ENCODE results near the gene GINS3.

The GINS3 gene

GRCh38 chr16:58367252-58367651, 25.0 kb upstream of the GINS3 start:
- H3K27ac ChIP-seq (replicated peaks) = no peak overlapping the region
- TF ChIP-seq SPI1 (IDR thresholded peaks at IDR 0.05; ENCODE audit: borderline replicate concordance, low read depth) (no peak), POLR2AphosphoS5 (IDR thresholded peaks at IDR 0.05; ENCODE audit: low read depth) (no peak), GABPA (IDR thresholded peaks at IDR 0.05; ENCODE audit: low read depth) (no peak)
- H3K4me3 ChIP-seq (replicated peaks; ENCODE audit: insufficient read depth, low read length) = no peak overlapping the region
- H3K27me3 ChIP-seq (ENCODE audit: insufficient read depth, poor library complexity, severe bottlenecking) = peaks cover 3% of the 10 kb centered on the region
- no peak for DNase-seq (ENCODE audit: low read depth in 1 of 2, low spot score in 1 of 2)

- no peak for DNase-seq (ENCODE audit: low read depth in 1 of 2, low spot score in 1 of 2)
- no peak for TF ChIP-seq REST (IDR thresholded peaks at IDR 0.05; ENCODE audit: insufficient replicate concordance, low read depth)
- TF ChIP-seq POLR2AphosphoS5 (IDR thresholded peaks at IDR 0.05; ENCODE audit: low read depth) = no peak
- TF ChIP-seq GABPA (IDR thresholded peaks at IDR 0.05; ENCODE audit: low read depth) = no peak
- TF ChIP-seq CTCF (IDR thresholded peaks at IDR 0.05; ENCODE audit: insufficient read depth, low read length) = no peak
- no peak for TF ChIP-seq SPI1 (IDR thresholded peaks at IDR 0.05; ENCODE audit: borderline replicate concordance, low read depth)
- H3K4me3 ChIP-seq (replicated peaks; ENCODE audit: insufficient read depth, low read length) = no peak overlapping the region
Measured at GRCh38 chr16:58371841-58372240, 20.4 kb upstream of the GINS3 start.

GRCh38 chr16:58375386-58375785, 16.9 kb upstream of the GINS3 start:
- no peak for DNase-seq (ENCODE audit: low read depth in 1 of 2, low spot score in 1 of 2)
- H3K27me3 ChIP-seq (ENCODE audit: insufficient read depth, poor library complexity, severe bottlenecking) = peaks cover 6% of the 10 kb centered on the region
- TF ChIP-seq POLR2AphosphoS5 (IDR thresholded peaks at IDR 0.05; ENCODE audit: low read depth) = no peak
- no peak overlapping the region for H3K27ac ChIP-seq (replicated peaks)
- no peak overlapping the region for H3K4me3 ChIP-seq (replicated peaks; ENCODE audit: insufficient read depth, low read length)

More at GRCh38 chr16:58371841-58372240, 20.4 kb upstream of the GINS3 start:
- H3K27ac ChIP-seq (replicated peaks) = no peak overlapping the region
- H3K27me3 ChIP-seq (ENCODE audit: insufficient read depth, poor library complexity, severe bottlenecking) = peaks cover 9% of the 10 kb centered on the region

GRCh38 chr16:58377932-58378331, 14.3 kb upstream of the GINS3 start:
- peaks cover 6% of the 10 kb centered on the region for H3K27me3 ChIP-seq (ENCODE audit: insufficient read depth, poor library complexity, severe bottlenecking)
- no peak overlapping the region for H3K4me3 ChIP-seq (replicated peaks; ENCODE audit: insufficient read depth, low read length)
- no peak for DNase-seq (ENCODE audit: low read depth in 1 of 2, low spot score in 1 of 2)
- TF ChIP-seq CTCF (IDR thresholded peaks at IDR 0.05; ENCODE audit: insufficient read depth, low read length) (no peak), GABPA (IDR thresholded peaks at IDR 0.05; ENCODE audit: low read depth) (no peak), POLR2AphosphoS5 (IDR thresholded peaks at IDR 0.05; ENCODE audit: low read depth) (no peak), REST (IDR thresholded peaks at IDR 0.05; ENCODE audit: insufficient replicate concordance, low read depth) (no peak)
- no peak overlapping the region for H3K27ac ChIP-seq (replicated peaks)

GRCh38 chr16:58378401-58378800, 13.9 kb upstream of the GINS3 start:
- no peak for TF ChIP-seq POLR2AphosphoS5 (IDR thresholded peaks at IDR 0.05; ENCODE audit: low read depth)
- TF ChIP-seq REST (IDR thresholded peaks at IDR 0.05; ENCODE audit: insufficient replicate concordance, low read depth) = no peak
- no peak for TF ChIP-seq GABPA (IDR thresholded peaks at IDR 0.05; ENCODE audit: low read depth)
- TF ChIP-seq CTCF (IDR thresholded peaks at IDR 0.05; ENCODE audit: insufficient read depth, low read length) = no peak
- TF ChIP-seq SPI1 (IDR thresholded peaks at IDR 0.05; ENCODE audit: borderline replicate concordance, low read depth) = no peak
- Histone ChIP-seq H3K4me3 (replicated peaks; ENCODE audit: insufficient read depth, low read length) (no peak overlapping the region), H3K27me3 (ENCODE audit: insufficient read depth, poor library complexity, severe bottlenecking) (peaks cover 6% of the 10 kb centered on the region), H3K27ac (replicated peaks) (no peak overlapping the region)
- no peak for DNase-seq (ENCODE audit: low read depth in 1 of 2, low spot score in 1 of 2)

All from HL-60 (cell line).